K562 (cell line): ENCODE measurements around the gene YBX1. TPM values are rescaled to one million over a fixed set of nuclear protein-coding genes. Genes with fewer than 3 reads are reported as not detected.

ENCODE experiments used
- ATAC-seq: fragments of 200-7000 bp; cut with Tn5 transposase; 3 replicates; pipeline ENCODE4 v1.9.1; 2020; ENCODE audit warnings: moderate library complexity
- BruUV-seq: library from RNA; stranded (reverse); fragments of 400-500 nt; replicated peaks from 2 replicates; lab custom pipeline; 2021; lab: Mats Ljungman, UMichigan
- CTCF ChIA-PET: fragments of 300-600 bp; formaldehyde crosslinking; extraction: SDS; loops from one replicate; lab custom pipeline; 2021; ENCODE audit warnings: low intra/inter-chr PET ratio; lab: Yijun Ruan, JAX
- POLR2A ChIA-PET: fragments of 300-600, 350-650 bp; sonication (Branson Sonifier 250); formaldehyde crosslinking; extraction: SDS; loops from one replicate; lab custom pipeline; 2021; ENCODE audit warnings: antibody characterized with exemption, inconsistent platforms; lab: Yijun Ruan, JAX
- DNase-seq, 4 experiments: peaks; one replicate each; pipeline versions ENCODE4 v3.0.0 to v3.0.0-alpha.2; 2011 to 2018; ENCODE audit warnings: low spot score in 3 of 4, mixed read lengths in 3 of 4; ENCODE audit errors: extremely low read depth in 1 of 4
- FAIRE-seq: peaks from 2 replicates; lab custom pipeline; 2011; peaks lifted over from hg19 to GRCh38; lab: Jason Lieb, UNC
- H2AFZ ChIP-seq: 2 replicates; pipeline ENCODE4 v1.6.0; 2011; ENCODE audit warnings: low read depth, low read length, control low read depth, inconsistent platforms
- H3K27ac ChIP-seq: fragments of 200-600 bp; 3 replicates; pipeline ENCODE4 v1.8.0; 2011; ENCODE audit warnings: low read depth, mild to moderate bottlenecking, control low read depth, inconsistent platforms, low read length, moderate library complexity, mixed read lengths; ENCODE audit errors: extremely low read depth
- H3K27me3 ChIP-seq, 2 experiments: fragments of 300-600 bp in 1 of 2; 2 replicates in 1 of 2; 3 replicates in 1 of 2; pipeline versions ENCODE4 v1.6.0 to v1.8.0; 2011; ENCODE audit warnings: inconsistent platforms in 2 of 2, low read length in 2 of 2, mild to moderate bottlenecking in 1 of 2, mixed read lengths in 1 of 2, moderate library complexity in 1 of 2; ENCODE audit not compliant: control insufficient read depth in 2 of 2, insufficient read depth in 2 of 2
- H3K36me3 ChIP-seq: fragments of 300-600 bp; 3 replicates; pipeline ENCODE4 v1.8.0; 2011; ENCODE audit warnings: mild to moderate bottlenecking, low read length, inconsistent platforms; ENCODE audit not compliant: control insufficient read depth, insufficient read depth
- H3K4me1 ChIP-seq, 2 experiments: fragments of 200-600 bp in 1 of 2; replicated peaks in 1 of 2; 2 replicates in 1 of 2; 3 replicates in 1 of 2; pipeline versions ENCODE4 v1.5.1 to v1.8.0; 2011; ENCODE audit warnings: inconsistent platforms in 2 of 2, low read length in 2 of 2, mild to moderate bottlenecking in 1 of 2, mixed read lengths in 1 of 2, moderate library complexity in 1 of 2; ENCODE audit not compliant: control insufficient read depth in 2 of 2, insufficient read depth in 2 of 2
- H3K4me2 ChIP-seq: 2 replicates; pipeline ENCODE4 v1.6.1; 2011; ENCODE audit warnings: low read length, control low read depth, inconsistent platforms, mixed read lengths; ENCODE audit not compliant: insufficient read depth
- H3K4me3 ChIP-seq: fragments of 200-600 bp; sonication (generic), shearing (Covaris generic); 2 replicates; pipeline ENCODE4 v1.5.1; 2016; ENCODE audit warnings: control low read depth, inconsistent platforms
- H3K79me2 ChIP-seq: fragments of 200-600 bp; 3 replicates; pipeline ENCODE4 v1.8.0; 2011; ENCODE audit warnings: low read length, inconsistent platforms; ENCODE audit not compliant: control insufficient read depth, insufficient read depth
- H3K9ac ChIP-seq, 2 experiments: 2 replicates each; pipeline versions ENCODE4 v1.6.0 to v1.6.1; 2011; ENCODE audit warnings: low read depth in 2 of 2, low read length in 2 of 2, control low read depth in 1 of 2, inconsistent platforms in 1 of 2, mild to moderate bottlenecking in 1 of 2, mixed read lengths in 1 of 2; ENCODE audit not compliant: insufficient read depth in 1 of 2
- H3K9me1 ChIP-seq: one replicate; pipeline ENCODE4 v1.6.0; 2011; ENCODE audit warnings: inconsistent platforms, mild to moderate bottlenecking, low read length, moderate library complexity; ENCODE audit not compliant: control insufficient read depth, insufficient read depth
- H3K9me3 ChIP-seq: replicated peaks from 2 replicates; pipeline ENCODE4 v1.5.1; 2011; ENCODE audit warnings: low read depth, low read length, inconsistent platforms; ENCODE audit not compliant: control insufficient read depth, insufficient read depth
- H4K20me1 ChIP-seq: replicated peaks from 2 replicates; pipeline ENCODE4 v1.6.1; 2011; ENCODE audit warnings: low read length, inconsistent platforms, mixed read lengths; ENCODE audit not compliant: control insufficient read depth, insufficient read depth
- ZBTB7A ChIP-seq: IDR thresholded peaks from 2 replicates; pipeline ENCODE4 v1.6.1; 2011; ENCODE audit warnings: low read depth, mild to moderate bottlenecking, low read length, moderate library complexity, borderline replicate concordance; ENCODE audit not compliant: control insufficient read depth
- WGBS: fragments of 100-300 bp; shearing (Covaris generic); methylation state at CpG from one replicate; pipeline ENCODE4 v1.1.6; 2016; ENCODE audit warnings: low coverage, mixed read lengths; ENCODE audit not compliant: insufficient coverage; ENCODE audit errors: missing lambda C conversion rate; 5-methylcytosine and 5-hydroxymethylcytosine counted together
- in situ Hi-C: fragments of 300-500 bp; cut with MboI; formaldehyde crosslinking; loops from 4 replicates; pipeline ENCODE4 v1.15.0; 2018; ENCODE audit warnings: inconsistent platforms, mixed read lengths
- intact Hi-C: fragments of 100-400 bp; cut with micrococcal nuclease; formaldehyde crosslinking; loops from 2 replicates; pipeline ENCODE4 v1.14.2; 2022
- polyA plus RNA-seq, 8 experiments: library from polyadenylated mRNA; depleted of rRNA in 4 of 8; stranded (reverse) in 5 of 8; unstranded in 3 of 8; fragments of >200 nt; fragmentation: Nextera tagmentation in 2 of 8; fragmentation: Illumina TruSeq in 1 of 8; extraction: Ambion mirVana in 2 of 8; extraction: Trizol in 1 of 8; gene quantifications; 2 replicates each; pipeline versions ENCODE4 v1.2.1 to v1.2.3, GENCODE V29; 2011 to 2014; ENCODE audit warnings: inconsistent platforms in 1 of 8, missing spikeins in 1 of 8
- total RNA-seq, 7 experiments: library from RNA; depleted of rRNA in 6 of 7; stranded (reverse); fragments of >200 nt in 6 of 7; fragmentation: Illumina TruSeq in 2 of 7; extraction: Trizol in 2 of 7; gene quantifications; 2 replicates each; pipeline versions ENCODE4 v1.2.1 to v1.2.3, GENCODE V29; 2011 to 2021; ENCODE audit warnings: low replicate concordance in 1 of 7
- TF ChIP-seq, protein P1 (sequence below): conservative IDR thresholded peaks from 2 replicates; pipeline ENCODE4 v1.6.1; 2011; ENCODE audit warnings: low read depth, mild to moderate bottlenecking, low read length; ENCODE audit not compliant: control insufficient read depth
- TF ChIP-seq, protein P2 (sequence below): fragments of 250-450 bp; sonication (Bioruptor Pico); IDR thresholded peaks from 2 replicates; pipeline ENCODE4 v1.8.0; 2021; ENCODE audit warnings: moderate library complexity, mild to moderate bottlenecking, inconsistent platforms

Gene YBX1
- total and polyA plus RNA-seq, 9 of the 15 experiments (the other 6 are each of a cell fraction or from before 2014, with no cell fraction given) = 363 to 1,955 (median 1,216) TPM

DNA sequence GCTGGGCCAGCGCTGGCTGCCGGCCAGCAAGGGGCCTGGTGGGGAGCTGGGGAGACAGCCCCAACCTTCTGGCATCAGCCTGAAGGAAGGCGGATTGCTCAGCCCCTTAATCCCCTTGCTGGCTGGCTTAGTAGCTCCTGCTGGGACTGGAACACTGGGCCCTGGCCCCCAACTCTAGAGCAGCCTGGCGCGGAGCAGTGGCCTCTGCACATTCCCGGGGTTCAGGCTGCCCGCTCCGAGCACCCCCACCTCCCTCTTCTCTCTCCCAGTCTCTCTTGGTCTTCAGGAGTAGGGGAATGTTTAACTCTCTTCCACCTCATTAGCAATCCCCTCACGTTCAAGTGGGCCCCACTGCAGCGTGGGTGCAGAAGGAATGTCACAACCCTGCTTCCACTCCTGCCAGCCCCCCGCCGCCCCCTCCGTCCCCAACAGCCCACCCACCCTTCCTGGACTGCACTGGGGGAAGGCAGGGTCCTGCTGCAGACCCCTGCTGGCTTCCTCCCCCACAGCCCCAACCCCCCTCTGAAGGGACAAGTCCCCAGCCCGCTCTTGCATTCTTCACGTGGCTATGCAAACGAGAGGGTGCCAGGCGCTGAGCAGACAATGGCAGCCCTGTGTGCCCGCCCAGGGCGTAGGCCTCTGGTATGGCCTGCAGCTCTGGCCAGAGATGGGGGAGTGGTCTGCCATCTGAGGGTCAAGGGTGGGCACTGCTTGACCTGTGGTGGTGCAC is 58.8 kb downstream of the YBX1 start:
- peak; percentile 25; the same call in 1 of the 2 replicates for TF ChIP-seq ZBTB7A
- TF ChIP-seq, protein P1, sequence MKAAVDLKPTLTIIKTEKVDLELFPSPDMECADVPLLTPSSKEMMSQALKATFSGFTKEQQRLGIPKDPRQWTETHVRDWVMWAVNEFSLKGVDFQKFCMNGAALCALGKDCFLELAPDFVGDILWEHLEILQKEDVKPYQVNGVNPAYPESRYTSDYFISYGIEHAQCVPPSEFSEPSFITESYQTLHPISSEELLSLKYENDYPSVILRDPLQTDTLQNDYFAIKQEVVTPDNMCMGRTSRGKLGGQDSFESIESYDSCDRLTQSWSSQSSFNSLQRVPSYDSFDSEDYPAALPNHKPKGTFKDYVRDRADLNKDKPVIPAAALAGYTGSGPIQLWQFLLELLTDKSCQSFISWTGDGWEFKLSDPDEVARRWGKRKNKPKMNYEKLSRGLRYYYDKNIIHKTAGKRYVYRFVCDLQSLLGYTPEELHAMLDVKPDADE = 0 out of 2 replicates have a peak, but pooled peaks have one; percentile 22
- TF ChIP-seq, protein P2, sequence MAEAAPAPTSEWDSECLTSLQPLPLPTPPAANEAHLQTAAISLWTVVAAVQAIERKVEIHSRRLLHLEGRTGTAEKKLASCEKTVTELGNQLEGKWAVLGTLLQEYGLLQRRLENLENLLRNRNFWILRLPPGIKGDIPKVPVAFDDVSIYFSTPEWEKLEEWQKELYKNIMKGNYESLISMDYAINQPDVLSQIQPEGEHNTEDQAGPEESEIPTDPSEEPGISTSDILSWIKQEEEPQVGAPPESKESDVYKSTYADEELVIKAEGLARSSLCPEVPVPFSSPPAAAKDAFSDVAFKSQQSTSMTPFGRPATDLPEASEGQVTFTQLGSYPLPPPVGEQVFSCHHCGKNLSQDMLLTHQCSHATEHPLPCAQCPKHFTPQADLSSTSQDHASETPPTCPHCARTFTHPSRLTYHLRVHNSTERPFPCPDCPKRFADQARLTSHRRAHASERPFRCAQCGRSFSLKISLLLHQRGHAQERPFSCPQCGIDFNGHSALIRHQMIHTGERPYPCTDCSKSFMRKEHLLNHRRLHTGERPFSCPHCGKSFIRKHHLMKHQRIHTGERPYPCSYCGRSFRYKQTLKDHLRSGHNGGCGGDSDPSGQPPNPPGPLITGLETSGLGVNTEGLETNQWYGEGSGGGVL (CRISPR knock-in tag) = no peak
- Histone ChIP-seq H3K4me2 (no peak overlapping the region), H3K36me3 (peaks cover 4% of the 10 kb centered on the region; the same call in 2 of the 3 replicates), H3K4me1 (peaks cover 0 to 33% of the 10 kb centered on the region in 2 experiments; a peak in 2 of 5 replicates), H2AFZ (no peak overlapping the region), H3K4me3 (no peak overlapping the region), H3K79me2 (no peaks in the 10 kb centered on the region), H3K9me1 (peaks cover 5% of the 10 kb centered on the region), H4K20me1 (peaks cover 5% of the 10 kb centered on the region; the same call in 1 of the 2 replicates), H3K9ac (peak overlapping the region in 1 of 2 experiments; percentile 23; a peak in 1 of 4 replicates), H3K9me3 (no peaks in the 10 kb centered on the region), H3K27me3 (peaks cover 4 to 29% of the 10 kb centered on the region in 2 experiments; a peak in 4 of 5 replicates), H3K27ac (no peak overlapping the region)
- CTCF ChIA-PET = no interaction called here
- POLR2A ChIA-PET = interaction anchor here (0.6 to 0.9 kb wide), 2 partner anchors 58 to 84 kb away, joined by 3 read pairs; no protein-coding TSS in a partner anchor
- BruUV-seq = no TSS peak
- 23% methylated on average over 15 of the region's 19 CpGs for WGBS
- intact Hi-C loops = no loop called here
- ATAC-seq (no peak), DNase-seq (no peak), FAIRE-seq (no peak)
- in situ Hi-C loops = loop anchor here (10.0 to 25.0 kb wide), 2 partner anchors 154 to 396 kb away; no protein-coding TSS in a partner anchor
